GM21367 (cell line): Measurements from ENCODE around the gene C10orf143.
"Not testable (repeated sequence)": the region's sequence is repeated elsewhere in the genome, so short reads cannot be mapped to it uniquely, and the experiment has no call there.

Experiments
- ATAC-seq: cut with Tn5 transposase; IDR thresholded peaks from one replicate; pipeline ENCODE4 v1.9.1; 2021; ENCODE audit not compliant: unreplicated experiment

C10orf143 gene

GRCh38 chr10:130037169-130037661, 73.4 kb downstream of the C10orf143 start:
- no peak for ATAC-seq

DNA sequence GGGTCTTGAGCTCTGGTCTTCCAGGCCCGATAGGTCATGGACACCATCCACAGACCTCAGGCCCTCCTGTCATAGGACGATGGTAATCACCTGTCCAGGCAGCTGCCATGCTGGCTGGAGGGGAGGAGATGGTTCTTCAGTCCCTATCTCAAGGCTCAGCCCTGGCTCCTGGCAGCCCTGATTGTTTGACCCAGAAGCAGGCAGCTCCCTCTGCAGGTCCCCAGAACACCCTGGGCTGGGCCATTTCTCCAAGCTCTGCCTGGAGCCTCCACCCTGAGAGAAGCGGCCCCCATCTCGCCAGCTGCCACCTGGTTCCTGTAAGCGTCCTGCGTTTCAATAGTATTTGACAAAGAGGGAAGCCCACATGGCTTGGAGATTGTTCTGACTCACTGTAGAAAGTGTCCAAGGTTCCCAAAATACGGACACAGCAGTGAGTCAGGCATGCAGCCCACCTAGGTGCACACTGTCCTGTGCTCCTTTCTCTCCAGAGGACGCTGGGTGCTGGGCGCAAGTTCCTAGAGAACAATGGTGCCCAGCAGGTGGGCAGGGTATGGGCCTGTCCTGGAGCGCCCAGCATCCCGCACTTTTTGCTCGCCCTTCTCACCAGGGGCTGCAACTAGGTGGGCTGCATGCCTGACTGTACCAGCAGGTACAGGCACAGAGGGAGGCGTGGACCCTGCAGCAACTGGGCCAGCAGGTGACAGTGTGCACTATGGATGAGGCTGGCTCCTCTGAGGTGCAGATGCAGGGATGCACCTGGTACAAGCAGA, 74.1 kb downstream of the C10orf143 start:
- no peak for ATAC-seq

DNA sequence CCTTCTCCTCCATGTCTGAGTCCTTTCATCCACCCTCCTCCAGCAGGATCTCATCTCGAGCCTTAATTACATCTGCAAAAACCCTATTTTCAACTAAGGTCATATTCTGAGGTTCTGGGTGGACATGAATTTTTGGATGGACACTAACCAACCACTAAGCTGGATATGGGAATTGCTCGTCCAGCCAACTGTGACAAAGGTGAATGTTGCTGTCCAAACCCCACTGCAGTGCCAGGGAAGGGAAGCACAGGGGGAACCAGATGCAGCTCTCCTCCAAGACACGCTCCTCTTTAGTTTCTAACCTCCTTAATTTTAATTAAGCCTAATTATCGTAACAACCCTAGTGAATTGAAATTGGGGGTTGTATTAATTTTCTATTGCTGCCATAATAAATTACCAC, 81.4 kb downstream of the C10orf143 start:
- ATAC-seq, result no peak

DNA sequence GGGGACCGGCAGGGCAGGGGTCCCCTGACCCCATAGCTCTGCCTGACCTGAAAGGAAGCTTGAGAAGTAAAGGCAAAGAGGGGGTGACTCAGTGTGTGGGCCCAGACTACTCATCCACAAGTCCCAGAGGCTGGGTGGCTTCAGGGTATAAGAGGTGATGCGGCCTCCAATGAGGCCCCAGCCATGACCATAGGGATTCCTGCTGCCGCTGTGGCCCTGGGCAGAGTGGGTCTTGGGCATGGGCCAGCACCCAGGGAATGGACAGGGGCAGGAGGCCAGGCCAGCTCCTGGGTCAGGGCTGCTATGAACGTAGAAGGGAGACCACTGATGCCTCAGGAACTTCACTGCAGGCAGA, 82.2 kb downstream of the C10orf143 start:
- no peak for ATAC-seq

- no peak for ATAC-seq
These were observed 82.7 kb downstream of the C10orf143 start for GRCh38 chr10:130027716-130028464.

- no peak for ATAC-seq
These were observed 83.8 kb downstream of the C10orf143 start for GRCh38 chr10:130026670-130027456.

GRCh38 chr10:130025811-130026485, 84.7 kb downstream of the C10orf143 start:
- no peak for ATAC-seq

GRCh38 chr10:130025326-130025725, 85.3 kb downstream of the C10orf143 start:
- no peak for ATAC-seq

GRCh38 chr10:130024779-130025325, 85.8 kb downstream of the C10orf143 start:
- no peak for ATAC-seq

GRCh38 chr10:130024326-130024725, 86.3 kb downstream of the C10orf143 start:
- not testable (repeated sequence) for ATAC-seq

GRCh38 chr10:130023454-130024230, 87.0 kb downstream of the C10orf143 start:
- ATAC-seq, result no peak

DNA sequence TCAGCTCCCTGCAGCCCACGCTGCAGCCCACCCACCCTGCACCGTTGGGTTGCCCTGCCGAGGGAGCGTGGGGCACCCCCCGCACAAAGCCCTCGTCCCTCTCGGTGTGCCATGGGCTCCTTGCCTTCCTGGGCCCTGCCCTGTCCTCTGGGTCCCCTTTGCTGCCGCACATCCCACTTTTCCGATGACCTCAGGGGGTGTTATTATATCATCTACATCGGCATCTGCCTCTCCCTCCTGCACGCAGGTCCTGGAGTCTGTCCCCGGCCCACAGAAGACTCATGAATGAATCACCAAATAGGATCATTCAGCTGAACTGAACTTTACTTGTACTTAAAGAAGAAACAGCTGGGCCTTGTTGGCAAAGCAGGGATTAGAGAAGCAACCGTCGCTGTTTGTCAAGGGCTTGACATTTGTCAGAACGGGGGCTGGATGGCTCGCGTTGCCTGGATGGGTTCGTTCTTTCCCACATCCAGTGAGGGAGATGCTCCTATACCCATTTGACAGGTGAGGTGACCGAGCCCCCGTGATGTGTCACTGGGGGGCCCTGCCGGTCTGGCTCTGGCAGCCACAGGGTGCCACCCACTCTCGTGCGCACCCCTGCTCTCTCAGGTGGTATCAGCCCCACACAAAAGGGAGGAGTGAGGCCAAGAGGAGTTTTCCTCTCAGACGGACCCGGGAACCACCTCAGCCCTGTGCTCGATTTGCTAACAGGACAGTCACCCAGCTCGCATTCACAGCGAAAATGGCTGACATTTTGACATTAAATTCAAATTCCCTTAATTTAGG, 87.9 kb downstream of the C10orf143 start:
- no peak for ATAC-seq

DNA sequence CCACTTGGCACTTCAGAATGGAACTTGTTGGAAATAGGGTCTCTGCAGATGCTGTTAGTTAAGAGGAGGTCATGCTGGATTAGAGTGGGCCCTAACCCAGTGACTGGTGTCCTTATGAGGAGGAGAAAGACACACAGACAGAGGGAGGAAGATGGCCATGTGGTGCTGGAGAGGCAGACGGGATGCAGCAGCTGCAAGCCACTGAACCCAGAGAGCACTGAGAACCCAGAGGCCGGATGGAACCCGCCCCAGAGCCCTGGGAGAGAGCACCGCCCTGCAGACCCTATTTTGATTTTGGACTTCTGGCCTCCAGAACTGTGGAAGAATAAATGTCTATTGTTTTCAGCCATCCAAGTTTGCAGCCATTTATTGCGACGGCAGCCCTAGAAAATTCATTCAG, 88.5 kb downstream of the C10orf143 start:
- no peak for ATAC-seq

DNA sequence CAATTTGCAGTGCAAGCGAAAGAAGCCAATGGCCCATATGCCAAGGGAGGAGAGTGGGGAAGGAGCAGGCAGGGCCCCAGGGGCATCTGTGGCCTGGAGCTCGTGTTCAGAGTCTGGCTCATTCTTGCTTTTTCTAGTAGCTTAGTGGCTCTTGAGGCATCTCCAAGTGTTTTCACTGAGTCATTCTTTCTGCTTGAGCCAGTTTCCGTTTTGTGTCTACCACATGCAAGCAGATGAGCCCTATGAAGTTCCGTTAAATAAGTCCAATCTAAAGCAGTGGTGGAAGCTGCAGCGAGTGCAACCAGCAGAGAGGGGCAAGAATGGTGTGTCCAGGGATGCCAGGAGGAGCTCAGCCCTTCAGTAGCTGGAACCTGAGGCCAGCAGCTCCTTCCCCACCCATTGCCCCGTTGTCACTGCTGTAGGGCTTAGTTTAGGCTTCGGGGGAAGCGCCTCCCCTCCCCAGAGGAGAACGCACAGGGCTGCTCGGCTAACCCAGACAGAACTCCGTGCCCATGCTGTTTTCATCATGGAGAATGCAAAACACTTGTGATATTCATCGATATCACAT, 89.2 kb downstream of the C10orf143 start:
- no peak for ATAC-seq

GRCh38 chr10:130020651-130021382, 89.8 kb downstream of the C10orf143 start:
- ATAC-seq, result no peak

DNA sequence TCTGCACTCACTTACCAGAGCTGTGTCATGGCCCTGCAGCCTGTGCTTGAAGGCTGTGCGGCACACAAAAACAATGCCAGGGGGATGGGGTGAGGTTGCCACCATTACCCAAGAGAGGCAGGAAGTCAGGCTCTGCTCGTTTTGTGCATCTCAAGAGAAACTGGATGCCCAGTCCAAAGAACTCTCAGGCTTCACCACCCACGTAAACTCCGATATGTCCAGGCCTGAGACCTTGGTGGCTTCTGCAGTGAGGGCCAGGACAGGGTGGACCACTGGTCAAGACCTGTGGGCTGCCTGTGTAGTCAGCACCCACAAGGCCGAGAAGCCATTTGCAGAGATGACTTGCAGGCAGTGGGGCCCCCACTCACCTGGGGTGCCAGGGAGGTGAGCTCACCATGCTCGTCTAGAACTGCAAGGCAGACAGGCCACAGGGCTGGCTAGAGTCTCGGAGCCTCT, 91.9 kb downstream of the C10orf143 start:
- ATAC-seq, result no peak

DNA sequence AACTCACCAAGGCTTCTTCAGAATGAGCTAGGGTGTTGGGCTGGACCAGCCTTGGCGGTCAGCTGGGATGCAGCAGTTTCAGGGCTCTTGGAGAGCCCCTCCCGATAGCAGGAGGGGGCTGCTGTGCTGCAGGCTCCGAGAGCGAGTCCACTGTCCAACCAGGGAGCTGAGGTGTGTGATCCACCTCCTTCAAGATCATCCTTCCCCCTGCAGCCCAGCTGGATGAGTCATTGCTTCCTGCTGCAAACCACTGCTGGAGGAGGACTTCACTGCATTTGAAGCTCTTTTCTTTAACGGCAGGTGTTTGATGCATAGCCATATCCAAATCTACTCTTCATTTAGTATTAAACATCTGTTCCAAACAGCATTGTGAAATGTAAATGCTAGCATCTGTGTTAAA, 92.4 kb downstream of the C10orf143 start:
- ATAC-seq, result no peak

DNA sequence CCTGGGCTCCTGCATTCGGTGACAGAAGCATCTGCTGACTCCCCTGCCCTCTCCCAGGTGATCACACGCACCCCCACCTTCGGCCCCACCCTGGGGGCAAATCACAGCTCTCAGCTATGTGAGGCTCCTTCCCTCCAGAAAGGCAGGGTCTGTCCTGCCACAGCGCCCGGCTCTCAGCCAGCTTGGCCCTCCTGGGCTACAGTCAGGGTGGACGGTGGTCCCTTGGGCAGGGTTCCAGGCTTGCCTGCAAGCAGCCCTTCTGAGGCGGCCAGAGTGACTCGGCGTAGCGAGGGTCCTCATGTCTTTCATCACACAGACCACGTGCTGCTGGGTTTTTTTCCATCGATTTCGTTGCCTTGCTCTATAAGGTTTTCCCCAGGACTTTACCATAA, 93.0 kb downstream of the C10orf143 start:
- ATAC-seq, result no peak
